Endothelial cell of umbilical vein (primary cell): ENCODE results near the gene NFKBIA. TPM values are rescaled to one million over a fixed set of nuclear protein-coding genes. Genes with fewer than 3 reads are reported as not detected.

Experiments used
- BruUV-seq: library from RNA; stranded (reverse); fragments of 400-500 nt; replicated peaks from 2 replicates; lab custom pipeline; 2021; lab: Mats Ljungman, UMichigan
- CTCF ChIA-PET: fragments of 300-600, 350-600 bp; sonication (Branson Sonifier 250); formaldehyde crosslinking; loops from one replicate; lab custom pipeline; 2021; ENCODE audit warnings: antibody characterized with exemption, inconsistent platforms; lab: Charles Lee
- POLR2A ChIA-PET: fragments of 300-600, 350-600 bp; sonication (Branson Sonifier 250); formaldehyde crosslinking; loops from one replicate; lab custom pipeline; 2021; ENCODE audit warnings: antibody characterized with exemption, inconsistent platforms; lab: Charles Lee
- DNase-seq: peaks from one replicate; pipeline ENCODE4 v3.0.0-alpha.2; 2011; ENCODE audit warnings: low read depth, low spot score
- FAIRE-seq: peaks from 2 replicates; lab custom pipeline; 2011; peaks lifted over from hg19 to GRCh38; lab: Jason Lieb, UNC
- H2AFZ ChIP-seq: 2 replicates; pipeline ENCODE4 v1.6.0; 2012; ENCODE audit warnings: low read depth, low read length, control low read depth, inconsistent platforms
- H3K27ac ChIP-seq: 2 replicates; pipeline ENCODE4 v1.5.1; 2011; ENCODE audit warnings: low read depth, mild to moderate bottlenecking, control low read depth, low read length, moderate library complexity; ENCODE audit not compliant: insufficient read depth
- H3K27me3 ChIP-seq, 2 experiments: 2 replicates each; pipeline versions ENCODE4 v1.6.0 to v1.6.1; 2011; ENCODE audit warnings: low read length in 2 of 2, mixed read lengths in 1 of 2; ENCODE audit not compliant: control insufficient read depth in 2 of 2, insufficient read depth in 2 of 2
- H3K36me3 ChIP-seq, 2 experiments: 2 replicates in 1 of 2; 3 replicates in 1 of 2; pipeline ENCODE4 v1.5.1; 2011; ENCODE audit warnings: low read length in 2 of 2, mild to moderate bottlenecking in 1 of 2, moderate library complexity in 1 of 2; ENCODE audit not compliant: control insufficient read depth in 2 of 2, insufficient read depth in 2 of 2; ENCODE audit errors: extremely low read depth in 1 of 2
- H3K4me1 ChIP-seq: 3 replicates; pipeline ENCODE4 v1.5.1; 2011; ENCODE audit warnings: mild to moderate bottlenecking, low read length; ENCODE audit not compliant: control insufficient read depth, insufficient read depth; ENCODE audit errors: extremely low read depth
- H3K4me2 ChIP-seq: 2 replicates; pipeline ENCODE4 v1.6.1; 2011; ENCODE audit warnings: low read length, control low read depth, mixed read lengths; ENCODE audit not compliant: insufficient read depth
- H3K4me3 ChIP-seq, 3 experiments: fragments of 200-600 bp in 1 of 3; sonication (generic), shearing (Covaris generic) in 1 of 3; replicated peaks in 1 of 3; 2 replicates each; pipeline ENCODE4 v1.5.1; 2011 to 2016; ENCODE audit warnings: control low read depth in 3 of 3, low read length in 3 of 3, mild to moderate bottlenecking in 2 of 3, inconsistent platforms in 1 of 3, low read depth in 1 of 3, moderate library complexity in 1 of 3; ENCODE audit not compliant: insufficient read depth in 1 of 3
- H3K79me2 ChIP-seq: 2 replicates; pipeline ENCODE4 v1.6.0; 2012; ENCODE audit warnings: low read length, inconsistent platforms; ENCODE audit not compliant: control insufficient read depth, insufficient read depth
- H3K9ac ChIP-seq: replicated peaks from 2 replicates; pipeline ENCODE3; 2011; ENCODE audit warnings: low read length, control low read depth; ENCODE audit not compliant: insufficient read depth; ENCODE audit errors: extremely low read depth
- H3K9me1 ChIP-seq: replicated peaks from 3 replicates; pipeline ENCODE4 v1.6.0; 2011; ENCODE audit warnings: mild to moderate bottlenecking, low read length; ENCODE audit not compliant: control insufficient read depth, insufficient read depth; ENCODE audit errors: extremely low read depth
- H3K9me3 ChIP-seq: replicated peaks from 2 replicates; pipeline ENCODE4 v1.5.1; 2012; ENCODE audit warnings: low read length, inconsistent platforms; ENCODE audit not compliant: control insufficient read depth, insufficient read depth
- H4K20me1 ChIP-seq: replicated peaks from 2 replicates; pipeline ENCODE3; 2011; ENCODE audit warnings: mild to moderate bottlenecking, low read length; ENCODE audit not compliant: control insufficient read depth, insufficient read depth; ENCODE audit errors: extremely low read depth
- EZH2 ChIP-seq: IDR thresholded peaks from 2 replicates; pipeline ENCODE4 v1.6.1; 2012; ENCODE audit warnings: borderline replicate concordance, low read depth, mild to moderate bottlenecking, moderate library complexity, low read length, inconsistent platforms; ENCODE audit not compliant: severe bottlenecking
- FOS ChIP-seq: IDR thresholded peaks from 2 replicates; pipeline ENCODE4 v1.6.1; 2011; ENCODE audit warnings: mild to moderate bottlenecking, low read length, moderate library complexity, borderline replicate concordance; ENCODE audit not compliant: insufficient read depth
- GATA2 ChIP-seq: IDR thresholded peaks from 2 replicates; pipeline ENCODE4 v1.7.0; 2011; ENCODE audit warnings: low read depth, mild to moderate bottlenecking, moderate library complexity, mixed read lengths, low read length; ENCODE audit not compliant: insufficient read length, insufficient read depth
- JUN ChIP-seq: IDR thresholded peaks from 2 replicates; pipeline ENCODE4 v1.6.1; 2011; ENCODE audit warnings: borderline replicate concordance, low read depth; ENCODE audit not compliant: insufficient read length, insufficient read depth
- MYC ChIP-seq: IDR thresholded peaks from one replicate; pipeline ENCODE4 v1.6.1; 2011; ENCODE audit warnings: mild to moderate bottlenecking, low read depth, low read length
- POLR2A ChIP-seq: IDR thresholded peaks from 2 replicates; pipeline ENCODE4 v1.6.1; 2012; ENCODE audit warnings: low read depth, mild to moderate bottlenecking, control low read depth, low read length
- POLR2AphosphoS5 ChIP-seq: IDR thresholded peaks from 2 replicates; pipeline ENCODE4 v1.6.1; 2012; ENCODE audit warnings: low read depth, mild to moderate bottlenecking, control low read depth, low read length, moderate library complexity; ENCODE audit not compliant: insufficient read depth
- dilution Hi-C: fragments of 300-500 bp; cut with MboI; formaldehyde crosslinking; loops from one replicate; pipeline ENCODE4 v1.15.0; 2019; ENCODE audit warnings: low sequenced_read_pairs; ENCODE audit not compliant: extremely low pct_ligation_motif_present
- intact Hi-C: fragments of 100-400 bp; cut with micrococcal nuclease; formaldehyde crosslinking; loops from one replicate; pipeline ENCODE4 v1.10.0; 2022
- polyA plus RNA-seq, 4 experiments: library from polyadenylated mRNA; depleted of rRNA in 3 of 4; stranded (reverse) in 3 of 4; unstranded in 1 of 4; fragments of >200 nt; gene quantifications; 2 replicates each; pipeline versions ENCODE4 v1.2.1 to v1.2.3, GENCODE V29; 2011 to 2012; ENCODE audit warnings: missing spikeins in 1 of 4
- total RNA-seq: library from RNA; stranded (reverse); gene quantifications from 2 replicates; pipeline ENCODE4 v1.2.3, GENCODE V29; 2021
- TF ChIP-seq, protein P1 (sequence below), 2 donors: IDR thresholded peaks; 1 replicate in 1 of 2; 2 replicates in 1 of 2; pipeline ENCODE4 v1.5.1; 2011; ENCODE audit warnings: low read length in 2 of 2, mild to moderate bottlenecking in 2 of 2, moderate library complexity in 2 of 2, control low read depth in 1 of 2, inconsistent platforms in 1 of 2, low read depth in 1 of 2; ENCODE audit not compliant: insufficient read depth in 1 of 2; ENCODE audit errors: extremely low read depth in 1 of 2
- TF ChIP-seq, protein P2 (sequence below): IDR thresholded peaks from 2 replicates; pipeline ENCODE4 v1.6.1; 2011; ENCODE audit not compliant: insufficient read depth, insufficient read length

Gene NFKBIA
- total and polyA plus RNA-seq, 2 donors (not counting 3 experiments of a cell fraction or from before 2014, with no cell fraction given) = 55.7 to 82.8 TPM

DNA sequence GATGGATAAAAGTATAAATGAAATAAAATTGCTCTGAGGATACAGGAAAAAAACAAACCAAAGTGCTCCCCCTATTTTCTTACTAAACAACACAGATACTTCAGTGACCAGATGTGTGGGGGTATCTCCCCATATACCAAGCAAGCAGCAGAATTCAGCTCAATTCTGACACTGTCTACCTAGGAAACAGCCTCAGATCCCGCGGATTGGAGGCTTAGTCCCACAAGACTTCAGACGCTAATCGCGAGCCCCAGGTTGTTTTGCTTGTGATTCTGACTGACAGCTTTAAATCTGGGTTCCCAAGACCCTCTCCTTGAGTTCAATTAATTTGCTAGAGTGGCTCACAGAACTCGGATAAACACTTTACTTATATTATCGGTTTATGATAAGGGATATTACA is 17.3 kb downstream of the NFKBIA start:
- CTCF ChIA-PET = no interaction called here
- TF ChIP-seq POLR2AphosphoS5 (no peak), JUN (no peak), MYC (no peak), POLR2A (no peak), EZH2 (no peak), GATA2 (no peak), FOS (no peak)
- TF ChIP-seq, protein P1, sequence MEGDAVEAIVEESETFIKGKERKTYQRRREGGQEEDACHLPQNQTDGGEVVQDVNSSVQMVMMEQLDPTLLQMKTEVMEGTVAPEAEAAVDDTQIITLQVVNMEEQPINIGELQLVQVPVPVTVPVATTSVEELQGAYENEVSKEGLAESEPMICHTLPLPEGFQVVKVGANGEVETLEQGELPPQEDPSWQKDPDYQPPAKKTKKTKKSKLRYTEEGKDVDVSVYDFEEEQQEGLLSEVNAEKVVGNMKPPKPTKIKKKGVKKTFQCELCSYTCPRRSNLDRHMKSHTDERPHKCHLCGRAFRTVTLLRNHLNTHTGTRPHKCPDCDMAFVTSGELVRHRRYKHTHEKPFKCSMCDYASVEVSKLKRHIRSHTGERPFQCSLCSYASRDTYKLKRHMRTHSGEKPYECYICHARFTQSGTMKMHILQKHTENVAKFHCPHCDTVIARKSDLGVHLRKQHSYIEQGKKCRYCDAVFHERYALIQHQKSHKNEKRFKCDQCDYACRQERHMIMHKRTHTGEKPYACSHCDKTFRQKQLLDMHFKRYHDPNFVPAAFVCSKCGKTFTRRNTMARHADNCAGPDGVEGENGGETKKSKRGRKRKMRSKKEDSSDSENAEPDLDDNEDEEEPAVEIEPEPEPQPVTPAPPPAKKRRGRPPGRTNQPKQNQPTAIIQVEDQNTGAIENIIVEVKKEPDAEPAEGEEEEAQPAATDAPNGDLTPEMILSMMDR (IDR thresholded peaks at IDR 0.05; ENCODE audit: extremely low read depth in 1 of 2, insufficient read depth in 1 of 2, low read depth in 1 of 2, low read length in 2 of 2) = no peak
- TF ChIP-seq, protein P2, sequence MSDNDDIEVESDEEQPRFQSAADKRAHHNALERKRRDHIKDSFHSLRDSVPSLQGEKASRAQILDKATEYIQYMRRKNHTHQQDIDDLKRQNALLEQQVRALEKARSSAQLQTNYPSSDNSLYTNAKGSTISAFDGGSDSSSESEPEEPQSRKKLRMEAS = no peak
- BruUV-seq = no TSS peak
- dilution Hi-C loops (no loop called here), intact Hi-C loops (no loop called here)
- Histone ChIP-seq H4K20me1 (no peaks in the 10 kb centered on the region), H3K4me3 (no peak overlapping the region), H3K4me1 (peaks cover 24% of the 10 kb centered on the region), H3K9me1 (no peaks in the 10 kb centered on the region), H3K27me3 (no peaks in the 10 kb centered on the region), H3K36me3 (no peaks in the 10 kb centered on the region), H3K27ac (no peak overlapping the region), H3K79me2 (no peaks in the 10 kb centered on the region), H3K9me3 (no peaks in the 10 kb centered on the region), H3K9ac (no peak overlapping the region), H2AFZ (no peak overlapping the region), H3K4me2 (no peak overlapping the region)
- FAIRE-seq = no peak
- no peak for DNase-seq
- POLR2A ChIA-PET = no interaction called here
